Melanocyte of skin (primary cell): ENCODE measurements around the gene SLC44A5. TPM values are rescaled to one million over a fixed set of nuclear protein-coding genes. Genes with fewer than 3 reads are reported as not detected.

Experiments used
- small RNA-seq, 2 donors: library from RNA; depleted of rRNA; stranded (forward); fragments of <200 nt; gene quantifications; one replicate each; pipeline ENCODE3, GENCODE V24; 2012
- total RNA-seq, 2 donors: library from RNA; depleted of rRNA; stranded (reverse); fragments of >200 nt; gene quantifications; 2 replicates each; pipeline ENCODE4 v1.2.3, GENCODE V29; 2012

SLC44A5 gene
- total RNA-seq, result under 1 TPM in 1 of 2 donors, not detected in 1; under 0.01 TPM

DNA sequence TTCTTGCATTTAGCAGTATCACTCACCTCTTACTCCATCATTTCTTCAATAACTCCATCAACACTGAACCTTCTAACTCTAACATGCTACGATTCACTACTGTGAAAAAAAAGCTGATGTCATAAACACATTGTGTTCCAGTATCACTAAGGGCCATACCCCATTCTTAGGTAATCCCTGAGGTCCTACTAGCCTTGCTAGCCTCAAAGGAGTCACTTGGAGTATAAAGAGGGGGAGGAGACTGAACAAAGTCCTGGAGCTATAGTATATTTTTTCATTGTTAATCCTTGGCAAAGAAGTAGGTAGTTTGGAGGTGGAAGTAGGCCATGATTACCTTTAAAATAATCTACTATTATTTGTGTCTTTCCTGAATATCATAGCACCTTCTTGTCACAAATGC is at the start of gene SLC44A5:
SLC44A5 (minus strand) TSS at position 101 of the 400 bp plus-strand sequence. CDS start 69,667 bp downstream, outside the sequence.

Small RNA genes within 50 kb of the gene (small RNA-seq; reads per million reads assigned to genes)
- gene RNU6-503P (0 reads per million in 2 donors), gene RNU6-622P (0 reads per million in 2 donors)

Other genes with a start within 250 kb of the SLC44A5 start
- 10 to 100 TPM; 66.4 to 98.2 TPM for gene ACADM, start 113.6 kb upstream of the SLC44A5 start, total RNA-seq
- 100 to 1,000 TPM; 102 to 199 TPM for gene RABGGTB, start 175.1 kb upstream of the SLC44A5 start, total RNA-seq
- under 1 TPM; under 0.01 to 0.34 TPM for gene MSH4, start 185.8 kb upstream of the SLC44A5 start, total RNA-seq